Measurements from ENCODE around the gene ADARB2.

DNA sequence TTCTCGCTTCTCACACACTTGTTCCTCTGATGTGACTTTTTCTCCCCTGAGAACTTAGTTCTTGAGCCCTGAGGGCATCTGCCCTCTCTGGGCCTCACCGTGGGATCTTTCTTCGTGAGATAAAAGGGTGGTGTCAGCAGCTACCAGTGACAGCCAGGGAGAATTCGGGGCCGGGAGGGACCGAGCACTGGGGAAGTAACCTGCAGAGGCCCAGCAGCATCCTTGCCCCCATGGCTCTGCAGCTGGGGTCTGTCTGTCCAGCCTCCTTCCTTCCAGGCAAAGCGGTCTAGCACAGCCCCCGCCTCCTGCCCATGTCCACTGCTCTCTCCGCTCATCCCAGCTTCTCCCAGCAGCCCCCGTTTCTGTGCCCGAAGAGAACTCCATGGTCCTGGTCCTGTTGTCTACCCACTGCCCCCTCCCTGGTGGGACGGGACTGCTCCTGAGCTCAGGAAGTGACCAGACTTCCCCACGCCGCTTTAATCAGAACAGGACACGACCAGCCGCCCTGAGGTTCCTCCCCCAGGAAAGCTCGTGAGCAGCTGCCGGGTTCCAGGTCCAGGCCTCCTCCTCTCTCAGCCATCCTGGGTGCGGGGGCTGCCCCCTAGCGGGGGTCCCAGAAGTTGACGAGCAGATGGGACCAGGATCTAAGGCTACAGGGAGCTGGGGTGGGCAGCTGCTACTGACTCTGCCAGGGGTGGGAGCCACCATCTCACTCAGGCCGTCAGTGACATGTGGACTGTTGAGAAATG lies 493.7 kb downstream of the ADARB2 start:
- TF ChIP-seq POLR2AphosphoS2 (IDR thresholded peaks at IDR 0.05; ENCODE audit: low read depth, low read length) (no peak), ESRRA (IDR thresholded peaks at IDR 0.05; ENCODE audit: low read length) (no peak), HCFC1 (IDR thresholded peaks at IDR 0.05; ENCODE audit: low read length) (no peak), JUND (IDR thresholded peaks at IDR 0.05; ENCODE audit: low read depth, low read length) (no peak), MYC (IDR thresholded peaks at IDR 0.05; ENCODE audit: insufficient read depth, insufficient read length, insufficient replicate concordance, low read length, severe bottlenecking) (no peak), ZNF384 (IDR thresholded peaks at IDR 0.05; ENCODE audit: borderline replicate concordance, low read depth, low read length) (no peak), BACH1 (IDR thresholded peaks at IDR 0.05; ENCODE audit: borderline replicate concordance) (no peak)
- TF ChIP-seq, protein P1, sequence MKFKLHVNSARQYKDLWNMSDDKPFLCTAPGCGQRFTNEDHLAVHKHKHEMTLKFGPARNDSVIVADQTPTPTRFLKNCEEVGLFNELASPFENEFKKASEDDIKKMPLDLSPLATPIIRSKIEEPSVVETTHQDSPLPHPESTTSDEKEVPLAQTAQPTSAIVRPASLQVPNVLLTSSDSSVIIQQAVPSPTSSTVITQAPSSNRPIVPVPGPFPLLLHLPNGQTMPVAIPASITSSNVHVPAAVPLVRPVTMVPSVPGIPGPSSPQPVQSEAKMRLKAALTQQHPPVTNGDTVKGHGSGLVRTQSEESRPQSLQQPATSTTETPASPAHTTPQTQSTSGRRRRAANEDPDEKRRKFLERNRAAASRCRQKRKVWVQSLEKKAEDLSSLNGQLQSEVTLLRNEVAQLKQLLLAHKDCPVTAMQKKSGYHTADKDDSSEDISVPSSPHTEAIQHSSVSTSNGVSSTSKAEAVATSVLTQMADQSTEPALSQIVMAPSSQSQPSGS (IDR thresholded peaks at IDR 0.05; ENCODE audit: low read length): no peak

All from GM12878 (cell line).